Fibroblast of gingiva (primary cell): Measurements from ENCODE around the gene SRP68.
"Not testable (repeated sequence)": the region's sequence is repeated elsewhere in the genome, so short reads cannot be mapped to it uniquely, and the experiment has no call there.

ENCODE experiments used
- DNase-seq: peaks from one replicate; pipeline ENCODE4 v3.0.0-alpha.2; 2011; ENCODE audit warnings: low read depth

SRP68 gene

DNA sequence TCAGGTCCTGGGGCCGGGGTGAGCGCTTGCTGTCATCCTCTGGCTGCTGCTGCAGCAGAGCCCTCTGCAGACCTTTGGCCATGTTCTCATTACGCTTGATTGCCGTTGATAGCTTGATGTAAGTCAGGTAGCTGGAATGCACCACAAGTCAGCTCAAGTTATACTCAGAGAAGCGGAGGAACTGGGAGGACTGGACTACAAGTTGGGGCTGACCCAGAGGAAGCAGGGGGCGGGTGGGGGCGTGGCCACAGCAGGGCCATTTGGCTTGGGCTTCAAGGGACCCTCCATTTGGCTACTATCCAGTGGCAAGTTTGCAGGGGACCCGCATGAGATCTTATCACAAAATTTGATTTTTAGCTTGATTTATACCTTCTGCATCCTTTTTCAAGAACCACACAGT lies 26.3 kb downstream of the SRP68 start:
- DNase-seq: no peak

DNA sequence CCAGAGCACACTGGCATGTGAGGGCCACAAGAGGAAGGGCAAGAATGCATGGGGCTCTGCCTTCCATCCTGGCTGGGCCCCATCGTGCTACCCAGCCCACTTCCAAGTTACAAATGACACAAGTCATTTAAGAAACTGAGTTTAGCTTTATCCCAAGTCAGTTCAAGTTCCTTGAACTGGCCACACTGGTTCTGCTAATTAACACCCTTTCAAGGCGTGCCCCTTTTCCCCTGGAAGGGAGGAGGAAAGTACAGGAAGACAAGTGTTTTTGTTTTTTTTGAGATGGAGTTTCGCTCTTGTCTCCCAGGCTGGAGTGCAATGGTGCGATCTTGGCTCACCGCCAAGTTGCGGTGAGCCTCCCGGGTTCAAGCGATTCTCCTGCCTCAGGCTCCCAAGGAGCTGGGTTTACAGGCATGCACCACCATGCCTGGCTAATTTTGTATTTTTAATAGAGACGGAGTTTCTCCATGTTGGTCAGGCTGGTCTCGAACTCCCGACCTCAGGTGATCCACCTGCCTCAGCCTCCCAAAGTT lies 27.8 kb downstream of the SRP68 start:
- not testable (repeated sequence) for DNase-seq

DNA sequence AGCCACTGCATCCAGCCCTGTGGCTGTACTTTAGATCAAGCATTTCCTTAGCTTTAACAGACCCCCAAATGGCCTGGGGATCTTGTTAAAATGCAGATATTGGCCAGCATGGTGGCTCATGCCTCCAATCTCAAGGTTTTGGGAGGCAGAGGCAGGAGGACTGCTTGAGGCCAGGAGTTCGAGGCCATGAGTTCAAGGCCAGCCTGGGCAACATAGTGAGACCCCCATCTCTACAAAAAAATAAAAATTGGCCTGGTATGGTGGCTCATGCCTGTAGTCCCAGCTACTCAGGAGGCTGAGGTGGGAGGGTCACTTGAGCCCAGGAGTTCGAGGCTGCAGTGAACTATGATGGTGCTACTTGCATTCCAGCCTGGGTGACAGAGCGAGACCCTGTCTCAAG lies 29.4 kb downstream of the SRP68 start:
- DNase-seq: not testable (repeated sequence)

- DNase-seq: no peak
Observed at GRCh38 chr17:76040376-76040775, 31.9 kb downstream of the SRP68 start.

DNA sequence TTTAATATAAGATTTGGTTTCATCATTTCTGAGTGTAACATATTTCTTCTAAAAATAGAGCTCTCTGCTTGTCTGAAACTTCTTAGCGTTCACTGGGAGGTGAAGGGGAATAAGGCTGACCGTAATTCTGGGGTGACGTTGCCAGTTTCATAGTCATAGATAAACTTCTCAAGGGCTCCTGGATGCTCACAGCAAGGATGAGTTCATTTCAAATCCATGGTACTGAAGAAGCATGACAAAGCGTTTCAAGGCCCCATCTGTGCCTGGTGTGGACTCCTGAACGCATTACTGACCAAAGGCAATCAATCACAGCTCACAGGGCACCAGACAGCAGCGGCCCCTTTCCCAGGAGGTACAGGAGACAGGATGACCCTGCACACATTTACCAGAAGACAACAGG lies 33.2 kb downstream of the SRP68 start:
- DNase-seq: no peak

DNA sequence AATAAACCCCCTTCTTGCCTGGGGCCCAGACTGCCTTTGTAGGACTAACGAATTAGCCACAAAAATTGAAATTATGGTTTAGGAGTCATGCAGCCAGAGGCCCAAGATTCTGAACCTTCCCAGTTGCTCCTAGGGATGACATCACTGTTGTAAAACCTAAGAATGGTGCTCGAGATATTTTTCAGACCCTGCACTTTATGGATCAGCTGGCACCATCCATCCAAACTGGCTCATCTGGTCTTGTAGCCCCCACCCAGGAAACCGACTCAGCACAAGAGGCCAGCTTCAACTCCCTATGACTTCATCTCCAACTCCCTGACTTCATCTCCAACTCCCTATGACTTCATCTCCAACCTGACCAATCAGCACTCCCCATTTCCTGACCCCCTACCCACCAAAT lies 34.3 kb downstream of the SRP68 start:
- no peak for DNase-seq

DNA sequence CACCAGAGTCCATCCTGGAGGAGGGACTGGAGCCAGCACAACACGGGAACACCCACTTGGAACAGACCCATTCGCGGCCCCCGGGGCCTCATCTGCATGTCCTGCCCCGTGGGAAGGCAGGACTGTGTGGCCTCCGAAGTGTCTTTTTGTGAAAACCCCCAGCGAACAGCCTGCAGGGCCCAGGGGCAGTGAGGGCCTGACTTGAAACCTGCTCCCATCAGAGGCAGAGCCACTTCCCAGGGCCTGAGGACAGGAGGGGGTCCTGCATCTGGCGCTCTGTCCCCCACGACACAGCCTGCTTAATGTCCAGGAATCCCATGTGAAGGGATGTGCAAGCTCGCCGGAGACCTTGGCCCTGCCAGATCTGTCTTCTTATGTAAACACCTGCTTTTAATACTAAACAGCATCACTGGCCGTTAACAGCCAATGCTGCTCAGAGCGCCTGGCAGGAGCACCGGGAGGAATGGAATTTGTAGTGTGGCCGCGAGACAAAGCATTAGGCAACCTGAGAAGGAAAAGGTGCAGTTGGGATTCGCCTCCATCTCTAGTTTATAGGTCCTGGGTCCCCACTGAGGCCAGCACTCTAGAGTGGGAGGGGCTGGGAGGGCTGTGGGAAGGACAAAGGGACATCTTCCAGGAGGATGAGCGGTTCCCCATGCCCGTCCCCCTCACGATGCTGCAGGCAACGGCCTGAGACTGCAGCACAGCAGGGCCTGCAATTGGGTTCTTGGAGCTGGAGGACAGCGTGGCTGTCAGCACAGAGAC lies 35.6 kb downstream of the SRP68 start:
- DNase-seq: no peak

GRCh38 chr17:76034428-76035350 lies 37.6 kb downstream of the SRP68 start:
- no peak for DNase-seq

DNA sequence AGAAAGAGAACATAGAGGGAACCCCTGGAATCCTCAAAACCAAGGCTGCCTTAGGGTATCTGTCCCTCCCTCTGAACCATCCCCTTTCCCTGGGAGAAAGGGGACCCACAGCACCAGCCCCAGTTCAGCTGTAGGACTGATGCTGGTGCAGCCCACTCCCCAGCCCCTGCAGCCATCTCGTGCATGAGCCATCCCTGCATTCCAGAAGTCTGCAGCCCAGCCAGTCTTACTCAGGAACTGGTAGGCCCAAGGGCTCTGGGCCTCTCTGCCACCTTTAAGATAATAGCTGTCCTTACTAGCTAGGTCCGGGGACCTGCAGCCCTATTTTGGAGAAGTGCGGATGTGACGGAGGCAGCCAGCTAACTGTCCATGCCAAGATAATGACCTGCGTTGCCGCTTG lies 39.2 kb downstream of the SRP68 start:
- no peak for DNase-seq

GRCh38 chr17:76032780-76033108 lies 39.6 kb downstream of the SRP68 start:
- DNase-seq: no peak

DNA sequence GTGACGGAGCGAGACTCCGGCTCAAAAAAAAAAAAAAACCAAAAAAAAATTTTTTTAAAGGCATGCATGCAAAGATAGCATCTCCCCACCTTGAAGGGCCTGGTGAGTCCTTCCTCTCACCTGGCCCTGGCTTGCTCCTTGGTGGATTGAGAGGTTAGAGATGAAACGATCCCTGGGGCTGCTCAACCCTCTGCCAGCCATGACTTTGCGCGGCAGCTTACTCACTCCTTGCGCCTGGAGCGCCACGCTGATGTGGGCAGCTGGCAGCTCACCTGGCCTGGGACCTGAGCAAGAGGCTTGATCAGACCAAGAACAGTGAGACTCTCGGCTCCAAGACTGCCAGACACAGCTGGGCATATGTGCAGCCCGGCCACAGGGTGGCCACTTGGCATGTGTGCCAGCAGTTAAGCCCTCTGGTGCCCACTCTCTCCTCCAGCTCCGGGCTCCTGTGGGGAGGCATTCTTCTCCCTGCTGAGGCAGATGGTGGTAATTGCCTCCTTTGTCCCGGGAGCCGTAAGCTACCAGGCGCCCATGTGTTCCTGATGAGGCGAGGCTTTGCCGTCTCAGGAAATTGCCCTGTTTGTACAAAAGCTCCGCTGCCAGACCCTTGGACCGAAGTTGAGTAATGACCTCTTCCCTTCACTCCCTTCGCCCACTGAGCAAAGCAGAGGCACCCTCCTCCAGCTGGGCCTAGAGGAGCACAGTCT lies 40.1 kb downstream of the SRP68 start:
- no peak for DNase-seq

DNA sequence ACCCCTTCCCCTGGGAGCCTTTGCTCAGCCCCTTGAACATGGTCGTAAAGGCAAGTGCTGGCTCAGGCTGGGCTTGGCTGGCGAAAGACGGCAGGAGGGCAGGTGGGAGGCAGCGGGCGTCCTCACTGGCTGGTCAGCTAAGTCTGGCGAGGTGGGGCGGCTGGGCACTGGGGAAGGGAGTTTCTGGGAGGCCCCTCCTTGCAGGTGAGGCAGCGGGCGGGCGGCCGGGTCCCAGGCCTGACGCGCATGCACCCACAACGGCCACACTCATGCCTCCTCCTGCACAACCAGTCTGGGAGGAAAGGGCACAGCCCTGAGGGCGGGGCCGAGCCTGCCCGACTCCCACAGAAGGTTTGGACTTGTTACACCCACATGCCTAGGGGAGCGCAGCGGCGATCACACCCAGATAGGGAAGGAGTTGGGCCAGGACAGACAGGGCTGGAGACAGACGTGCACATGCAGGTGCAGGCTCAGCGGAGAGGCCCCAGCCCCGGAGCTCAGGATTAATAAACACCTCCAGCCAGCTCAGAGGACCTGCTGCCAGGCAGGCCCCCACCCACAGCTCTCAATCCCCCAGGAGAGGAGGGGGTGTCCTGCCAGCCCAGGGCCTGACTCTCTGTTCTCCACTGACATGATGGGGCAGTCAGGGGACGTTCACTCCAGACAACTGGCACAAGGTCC lies 45.0 kb downstream of the SRP68 start, which contains the start of gene EVPL:
TSS of gene EVPL (minus strand) at position 148 of the 681 bp plus-strand sequence. CDS start at position 40, 108 bp downstream.
- no peak for DNase-seq

DNA sequence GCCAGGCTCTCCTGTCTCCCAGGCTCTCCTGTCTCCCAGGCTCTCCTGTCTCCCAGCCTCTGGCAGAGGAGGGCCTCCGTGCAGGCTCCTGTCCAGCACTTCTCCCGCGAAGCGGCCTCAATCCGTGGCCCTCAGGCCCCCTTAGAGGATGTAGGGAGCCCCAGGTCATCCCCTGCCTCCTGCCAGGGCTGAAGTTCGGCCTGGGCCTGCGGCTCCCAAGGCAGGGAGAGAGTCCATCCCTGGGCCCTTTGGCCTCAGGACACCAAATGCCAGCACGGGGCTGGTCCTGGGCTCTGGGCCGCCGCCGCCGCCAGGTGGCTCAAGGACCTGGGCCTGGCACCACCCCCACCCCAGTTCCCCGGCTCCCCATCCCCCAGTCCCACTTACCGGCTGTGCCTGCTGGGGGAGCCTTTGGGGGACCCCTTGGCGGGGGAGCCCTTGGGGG lies 45.6 kb downstream of the SRP68 start:
- DNase-seq: no peak

- DNase-seq: no peak
Observed at GRCh38 chr17:76025294-76025693, 47.0 kb downstream of the SRP68 start.

- DNase-seq: no peak
Observed at GRCh38 chr17:76024353-76024752, 48.0 kb downstream of the SRP68 start.

DNA sequence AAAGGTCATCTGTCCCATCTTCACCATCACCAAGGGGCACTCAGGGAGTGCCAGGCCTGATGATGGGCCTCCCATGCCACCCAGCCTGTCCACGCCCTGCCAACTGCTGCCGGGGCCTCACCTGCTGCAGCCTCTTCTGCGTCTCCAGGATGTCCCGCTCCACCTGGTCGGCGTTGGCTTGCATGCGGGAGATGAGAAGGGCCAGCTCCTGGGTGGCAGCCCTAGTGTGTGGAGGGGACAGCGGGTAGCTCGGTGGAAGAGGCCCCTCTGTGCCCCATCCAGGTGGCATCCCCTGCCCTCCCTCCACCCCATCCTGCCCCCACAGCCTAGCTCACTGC lies 48.4 kb downstream of the SRP68 start:
- no peak for DNase-seq

DNA sequence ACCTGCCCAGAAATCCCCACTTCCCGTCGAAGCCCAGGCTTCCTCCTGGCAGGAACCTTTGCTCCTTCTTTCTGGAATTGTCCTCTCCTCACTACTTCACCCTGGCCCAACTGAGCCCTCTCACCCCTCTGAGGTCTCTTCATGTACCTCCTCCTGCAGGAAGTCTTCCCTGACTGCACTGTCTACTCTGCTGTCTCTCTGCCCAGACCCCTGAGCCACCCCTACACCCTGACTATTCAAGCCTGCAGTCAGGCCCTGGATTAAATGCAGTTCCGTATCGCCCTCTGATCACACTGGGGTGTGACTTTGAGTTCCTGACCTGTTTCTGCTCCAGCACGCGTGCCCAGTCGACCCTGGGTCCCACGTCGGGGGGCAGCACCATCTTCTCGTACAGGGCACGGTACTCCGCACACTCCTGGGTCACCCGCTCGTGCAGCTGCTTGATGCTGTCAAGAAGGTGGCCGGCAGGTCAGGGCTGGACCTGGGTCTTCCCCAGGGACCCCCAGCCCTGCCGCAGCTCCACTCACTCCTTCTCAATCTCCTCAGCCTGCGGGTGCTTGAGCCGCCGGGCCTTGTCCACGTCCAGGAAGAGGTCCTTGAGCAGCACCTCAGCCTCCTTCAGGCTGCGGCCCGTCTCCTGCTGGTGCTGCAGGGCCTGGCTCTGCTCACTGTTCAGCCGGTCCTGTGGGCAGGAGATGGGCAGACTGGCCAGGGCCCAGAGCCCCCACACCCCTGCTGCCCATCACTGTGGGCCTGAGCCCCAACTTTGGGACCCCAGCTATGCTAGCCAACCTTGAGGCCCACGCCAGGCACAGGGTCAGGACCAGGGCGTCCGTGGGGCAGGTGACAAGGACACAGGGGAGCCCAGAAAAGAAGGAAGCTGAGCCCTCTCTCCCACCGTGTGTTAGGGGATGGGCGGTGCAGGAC lies 49.1 kb downstream of the SRP68 start:
- no peak for DNase-seq

DNA sequence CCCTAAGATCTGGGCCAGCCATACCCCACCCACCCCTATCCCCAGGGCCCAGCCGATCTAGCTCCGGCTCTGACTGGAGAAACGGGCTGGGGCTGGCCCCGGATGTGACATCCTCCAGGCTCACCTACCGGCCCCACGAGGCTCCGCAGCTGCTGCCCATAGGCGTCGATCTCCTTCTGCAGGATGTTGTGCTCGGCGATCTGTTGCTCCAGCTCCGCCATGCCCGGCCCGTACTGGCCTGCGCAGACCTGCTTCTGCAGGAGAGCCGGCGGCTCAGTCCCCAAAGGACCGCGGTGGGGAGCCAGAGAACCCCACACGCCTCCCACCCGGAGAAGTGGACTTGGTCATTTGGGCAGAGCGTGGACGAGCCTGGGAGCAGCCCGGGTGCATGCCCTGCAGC lies 50.0 kb downstream of the SRP68 start:
- no peak for DNase-seq

DNA sequence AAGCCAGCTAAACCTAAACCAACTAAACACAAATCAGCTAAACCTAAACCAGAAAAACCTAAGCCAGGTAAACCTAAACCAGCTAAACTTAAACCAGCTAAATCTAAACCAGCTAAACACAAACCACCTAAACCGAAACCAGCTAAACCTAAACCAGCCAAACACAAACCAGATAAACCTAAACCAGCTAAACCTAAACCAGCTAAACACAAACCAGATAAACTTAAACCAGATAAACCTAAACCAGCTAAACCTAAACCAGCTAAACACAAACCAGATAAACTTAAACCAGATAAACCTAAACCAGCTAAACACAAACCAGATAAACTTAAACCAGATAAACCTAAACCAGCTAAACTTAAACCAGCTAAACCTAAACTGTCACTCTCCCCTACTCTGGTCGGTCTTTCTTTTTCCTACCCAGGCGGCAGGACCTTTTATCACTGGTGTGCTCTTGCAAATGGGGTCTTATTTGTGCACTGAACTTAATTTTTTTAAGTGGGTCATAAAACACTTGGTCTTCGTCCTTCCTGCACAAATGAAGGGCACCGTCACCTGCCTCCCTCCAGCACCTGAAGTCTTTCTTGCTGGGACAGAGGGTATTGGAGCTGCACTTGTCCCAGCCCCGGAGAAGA lies 52.4 kb downstream of the SRP68 start:
- no peak for DNase-seq

- no peak for DNase-seq
Observed at GRCh38 chr17:76018801-76019200, 53.5 kb downstream of the SRP68 start.
